Thyroid gland (tissue), 4 donors: ENCODE data around the gene RAD23B. TPM values are rescaled to one million over a fixed set of nuclear protein-coding genes. Genes with fewer than 3 reads are reported as not detected.

Source experiments
- DNase-seq, 2 donors: peaks; one replicate each; pipeline ENCODE4 v3.0.0-alpha.2; 2019
- H3K27ac ChIP-seq, 3 donors: fragments of 200-600 bp; sonication (generic); 1 replicate in 2 of 3; 2 replicates in 1 of 3; pipeline ENCODE4 v1.5.1; 2016 to 2019; ENCODE audit warnings: mild to moderate bottlenecking in 1 of 3, moderate library complexity in 1 of 3
- H3K27me3 ChIP-seq: fragments of 200-600 bp; sonication (generic); one replicate; pipeline ENCODE4 v1.5.1; 2019
- H3K36me3 ChIP-seq, 2 donors: fragments of 200-600 bp; sonication (generic); one replicate each; pipeline ENCODE4 v1.5.1; 2016 to 2019
- H3K4me1 ChIP-seq, 2 donors: fragments of 200-600 bp; sonication (generic); one replicate each; pipeline ENCODE4 v1.5.1; 2017 to 2019
- H3K4me3 ChIP-seq, 3 donors: fragments of 200-600 bp; sonication (generic); replicated peaks in 1 of 3; 1 replicate in 2 of 3; 2 replicates in 1 of 3; pipeline ENCODE4 v1.5.1; 2016; ENCODE audit warnings: mild to moderate bottlenecking in 1 of 3
- H3K9me3 ChIP-seq: fragments of 200-600 bp; sonication (generic); one replicate; pipeline ENCODE4 v1.5.1; 2017
- CTCF ChIP-seq, 6 experiments: fragments of 200-600 bp in 3 of 6; fragments of 450-650 bp in 3 of 6; sonication (generic) in 3 of 6; IDR thresholded peaks; one replicate each; pipeline ENCODE4 v1.5.1; 2016 to 2019; ENCODE audit warnings: antibody characterized with exemption in 6 of 6, mild to moderate bottlenecking in 2 of 6, inconsistent platforms in 1 of 6, moderate library complexity in 1 of 6
- POLR2A ChIP-seq, 2 donors: fragments of 450-650 bp; IDR thresholded peaks; one replicate each; pipeline ENCODE4 v1.6.1; 2017; ENCODE audit warnings: antibody characterized with exemption in 2 of 2, mild to moderate bottlenecking in 2 of 2, moderate library complexity in 1 of 2
- WGBS, 2 donors: methylation state at CpG; one replicate each; pipeline ENCODE4 v1.1.5; 2017; 5-methylcytosine and 5-hydroxymethylcytosine counted together
- intact Hi-C: fragments of 100-400 bp; cut with DNase I; formaldehyde crosslinking; loops from one replicate; pipeline ENCODE4 v1.15.1; 2023
- total RNA-seq, 4 donors: library from RNA; depleted of rRNA; stranded (reverse); fragments of >200 nt; gene quantifications; one replicate each; pipeline ENCODE4 v1.2.3, GENCODE V29; 2016

The RAD23B gene
- total RNA-seq, 4 donors from 2014 or later: 68.6 to 85.7 (median 81.0) TPM

GRCh38 chr9:107322643-107323042 is 39.6 kb downstream of the RAD23B start:
- no peak for TF ChIP-seq CTCF (IDR thresholded peaks at IDR 0.05)
- TF ChIP-seq POLR2A (IDR thresholded peaks at IDR 0.05): no peak
- WGBS, 2 donors: 95% methylated on average over 5 of the region's 5 CpGs
- H3K36me3 ChIP-seq: peaks cover 0 to 12% of the 10 kb centered on the region in 2 donors
- H3K27me3 ChIP-seq: no peaks in the 10 kb centered on the region
- H3K4me3 ChIP-seq: no peak overlapping the region
- intact Hi-C loops: no loop called here
- peak overlapping the region in 1 of 3 donors; percentile 55 for H3K27ac ChIP-seq
- H3K4me1 ChIP-seq: peaks cover 14 to 26% of the 10 kb centered on the region in 2 donors
- H3K9me3 ChIP-seq: no peaks in the 10 kb centered on the region
- no peak for DNase-seq

- WGBS, 2 donors: 73 to 74% methylated on average over 4 of the region's 4 CpGs
- Histone ChIP-seq H3K4me3 (no peak overlapping the region), H3K4me1 (peaks cover 14 to 26% of the 10 kb centered on the region in 2 donors), H3K36me3 (peaks cover 7 to 10% of the 10 kb centered on the region in 2 donors), H3K27me3 (no peaks in the 10 kb centered on the region), H3K9me3 (no peaks in the 10 kb centered on the region), H3K27ac (peak overlapping the region; percentile 30 to 55 (median 38))
- DNase-seq: no peak
- TF ChIP-seq CTCF (IDR thresholded peaks at IDR 0.05) (no peak), POLR2A (IDR thresholded peaks at IDR 0.05) (no peak)
- intact Hi-C loops: no loop called here
Measured at GRCh38 chr9:107323836-107324585, 40.9 kb downstream of the RAD23B start.

- Histone ChIP-seq H3K36me3 (peaks cover 6 to 16% of the 10 kb centered on the region in 2 donors), H3K9me3 (no peaks in the 10 kb centered on the region), H3K27ac (no peak overlapping the region), H3K4me1 (peaks cover 14 to 26% of the 10 kb centered on the region in 2 donors), H3K27me3 (no peaks in the 10 kb centered on the region), H3K4me3 (no peak overlapping the region)
- intact Hi-C loops: no loop called here
- DNase-seq: no peak
- TF ChIP-seq CTCF (IDR thresholded peaks at IDR 0.05) (no peak), POLR2A (IDR thresholded peaks at IDR 0.05) (no peak)
- WGBS, 2 donors: 96 to 100% methylated on average over 1 of the region's 1 CpG
Measured at GRCh38 chr9:107325842-107326241, 42.8 kb downstream of the RAD23B start.

GRCh38 chr9:107328510-107328909 is 45.4 kb downstream of the RAD23B start:
- peaks cover 13 to 16% of the 10 kb centered on the region in 2 donors for H3K4me1 ChIP-seq
- H3K4me3 ChIP-seq: no peak overlapping the region
- no peak overlapping the region for H3K27ac ChIP-seq
- DNase-seq: no peak
- H3K36me3 ChIP-seq: peaks cover 23 to 35% of the 10 kb centered on the region in 2 donors
- no peaks in the 10 kb centered on the region for H3K9me3 ChIP-seq
- intact Hi-C loops: no loop called here
- H3K27me3 ChIP-seq: no peaks in the 10 kb centered on the region
- WGBS, 2 donors: 93 to 98% methylated on average over 7 of the region's 7 CpGs
- TF ChIP-seq POLR2A (IDR thresholded peaks at IDR 0.05): no peak
- no peak for TF ChIP-seq CTCF (IDR thresholded peaks at IDR 0.05)

- intact Hi-C loops: no loop called here
- no peaks in the 10 kb centered on the region for H3K27me3 ChIP-seq
- no peak overlapping the region for H3K27ac ChIP-seq
- 59 to 83% methylated on average over 2 of the region's 2 CpGs for WGBS, 2 donors
- H3K36me3 ChIP-seq: peaks cover 27 to 41% of the 10 kb centered on the region in 2 donors
- DNase-seq: no peak
- H3K9me3 ChIP-seq: no peaks in the 10 kb centered on the region
- no peaks in the 10 kb centered on the region for H3K4me1 ChIP-seq
- TF ChIP-seq CTCF (IDR thresholded peaks at IDR 0.05) (no peak), POLR2A (IDR thresholded peaks at IDR 0.05) (no peak)
- H3K4me3 ChIP-seq: no peak overlapping the region
Measured at GRCh38 chr9:107330420-107330819, 47.3 kb downstream of the RAD23B start.
